NCI-H1105 treated with DMSO at 0.1 percent for 48 hours (cell line): ENCODE data around the gene MEF2C.

Source experiments
- DNase-seq: peaks from one replicate; lab custom pipeline; 2025; lab: John Stamatoyannopoulos, UW

Gene MEF2C

DNA sequence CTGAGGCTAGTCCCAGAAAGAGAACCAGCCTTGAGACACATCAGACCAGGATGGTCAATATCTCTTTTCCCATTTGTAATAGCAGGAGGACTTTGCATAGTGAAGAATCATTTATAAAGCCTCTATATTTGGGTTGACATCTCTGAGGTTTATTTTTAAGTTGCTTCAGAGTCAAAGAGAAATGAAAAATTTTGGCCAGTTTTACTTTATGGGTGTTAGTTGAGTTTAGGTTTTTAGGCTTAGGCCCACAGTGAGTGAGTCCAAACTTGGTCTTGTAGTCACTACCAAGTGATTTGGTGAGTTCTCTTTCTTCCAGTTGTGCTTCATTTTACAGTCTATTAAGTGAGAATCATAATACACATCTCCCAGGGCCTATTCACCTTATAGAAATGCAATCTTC lies 5.3 kb upstream of the MEF2C start:
- no peak for DNase-seq

GRCh38 chr5:88887342-88887741 lies 4.4 kb upstream of the MEF2C start:
- no peak for DNase-seq

DNA sequence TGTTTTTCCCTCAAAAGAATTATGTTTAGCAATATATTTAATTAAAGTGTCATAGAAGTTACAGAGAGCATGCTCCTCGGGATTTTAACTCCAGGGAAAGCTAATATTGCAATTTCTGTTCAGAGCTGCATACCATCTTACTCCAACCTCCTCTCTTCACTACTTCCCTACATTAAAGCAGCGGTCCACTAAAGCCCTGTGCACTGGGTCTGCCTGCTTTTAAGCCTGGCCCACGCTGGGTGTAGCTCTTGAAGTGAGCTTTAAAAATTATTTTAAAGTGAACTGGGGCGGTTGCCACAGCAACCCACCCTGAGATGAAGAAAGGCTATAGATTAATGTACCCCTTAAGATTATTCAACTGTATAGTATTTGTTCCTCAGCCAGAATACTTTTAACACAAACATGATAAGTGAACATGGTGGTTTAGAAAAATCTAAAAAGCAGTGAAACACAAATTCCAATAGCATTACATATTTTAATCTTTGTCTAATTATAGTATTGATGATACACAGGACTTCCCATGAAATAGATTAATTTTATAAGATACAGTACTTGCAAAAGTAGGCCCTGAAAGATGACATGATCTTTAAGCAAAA lies 3.9 kb upstream of the MEF2C start:
- no peak for DNase-seq

DNA sequence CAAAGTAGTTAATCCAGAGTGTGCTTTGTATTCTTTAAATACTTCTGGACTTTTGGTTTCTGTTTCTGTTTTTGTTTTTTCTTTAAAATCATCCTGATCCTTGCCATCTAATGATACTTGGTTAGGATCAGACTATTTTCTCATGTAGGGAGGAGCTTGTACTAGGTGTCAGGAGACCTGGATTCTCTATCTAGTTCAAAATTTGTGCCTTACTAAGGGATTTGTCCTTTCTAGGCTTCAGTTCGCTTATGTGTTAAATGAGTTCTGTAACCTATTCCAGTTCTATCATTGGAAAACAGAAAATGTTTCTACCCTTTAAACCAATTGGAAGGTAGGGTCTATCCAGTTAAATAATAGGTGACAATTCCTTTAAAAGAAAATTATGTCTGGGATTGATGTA lies 3.3 kb upstream of the MEF2C start:
- DNase-seq = no peak

- no peak for DNase-seq
These were observed 2.0 kb upstream of the MEF2C start for GRCh38 chr5:88885002-88885401.

GRCh38 chr5:88884608-88884877 lies 1.6 kb upstream of the MEF2C start:
- peak; percentile 48 for DNase-seq

GRCh38 chr5:88883836-88884607 lies 1.0 kb upstream of the MEF2C start:
- DNase-seq = peak; percentile 64

GRCh38 chr5:88882276-88883038 lies 527 bp downstream of the MEF2C start:
- DNase-seq = no peak

DNA sequence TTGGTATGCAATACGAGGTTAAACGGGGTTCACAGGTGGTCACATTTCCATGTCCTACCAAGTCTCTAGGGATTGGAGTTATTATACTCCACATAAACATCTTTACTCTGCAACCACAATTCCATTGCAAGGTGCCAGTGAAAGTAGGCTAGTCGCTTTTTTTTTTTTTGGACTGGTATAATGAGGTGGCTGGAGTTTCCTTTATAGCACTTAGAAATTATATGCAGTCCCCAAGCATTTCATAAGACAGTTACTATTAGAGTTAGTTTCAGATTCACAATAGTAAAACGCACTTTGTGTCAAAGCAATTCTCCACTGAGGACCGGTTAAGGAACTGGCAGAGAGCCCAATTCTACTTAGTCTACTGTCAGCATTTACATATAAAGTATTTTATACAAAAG lies 1.4 kb downstream of the MEF2C start:
- DNase-seq = no peak

DNA sequence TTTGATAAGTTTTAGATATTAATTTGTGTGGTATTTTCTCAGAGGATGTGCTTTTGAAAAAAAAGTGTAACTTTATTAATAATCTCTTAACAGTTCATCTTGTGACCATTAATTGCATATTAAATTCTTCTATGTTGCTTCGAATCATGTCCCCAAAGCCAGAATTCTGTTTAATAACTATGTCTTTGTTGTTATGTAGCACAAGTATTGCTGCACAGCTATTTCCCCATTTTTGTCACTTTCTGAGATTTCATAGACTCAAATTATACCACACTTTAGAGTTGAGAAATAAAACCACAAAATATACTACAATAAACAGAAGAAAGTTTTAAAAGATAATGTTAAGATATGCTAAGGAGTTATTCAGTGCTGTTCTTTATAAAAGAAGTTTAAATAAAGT lies 2.8 kb downstream of the MEF2C start:
- DNase-seq = no peak

GRCh38 chr5:88879724-88880123 lies 3.3 kb downstream of the MEF2C start:
- DNase-seq = no peak

DNA sequence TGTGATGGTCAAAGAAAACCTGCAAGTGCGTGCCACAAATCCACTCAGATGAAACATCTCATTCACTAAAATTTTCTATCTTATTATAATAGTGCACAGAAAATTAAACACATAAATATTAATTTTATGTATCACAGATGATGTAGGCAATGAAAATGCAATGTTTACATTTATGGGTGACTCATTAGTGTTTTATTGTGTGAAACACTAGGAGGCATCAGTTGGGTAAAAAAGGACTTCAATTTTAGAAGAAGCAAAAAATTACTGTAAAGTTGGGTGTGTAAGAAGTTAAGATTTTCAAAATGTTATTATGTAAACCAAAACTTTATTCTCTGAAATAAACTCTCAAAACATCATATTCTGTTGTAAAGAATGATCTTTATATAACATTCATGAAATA lies 4.0 kb downstream of the MEF2C start:
- no peak for DNase-seq

- DNase-seq = no peak
These were observed 5.2 kb downstream of the MEF2C start for GRCh38 chr5:88877826-88878225.

DNA sequence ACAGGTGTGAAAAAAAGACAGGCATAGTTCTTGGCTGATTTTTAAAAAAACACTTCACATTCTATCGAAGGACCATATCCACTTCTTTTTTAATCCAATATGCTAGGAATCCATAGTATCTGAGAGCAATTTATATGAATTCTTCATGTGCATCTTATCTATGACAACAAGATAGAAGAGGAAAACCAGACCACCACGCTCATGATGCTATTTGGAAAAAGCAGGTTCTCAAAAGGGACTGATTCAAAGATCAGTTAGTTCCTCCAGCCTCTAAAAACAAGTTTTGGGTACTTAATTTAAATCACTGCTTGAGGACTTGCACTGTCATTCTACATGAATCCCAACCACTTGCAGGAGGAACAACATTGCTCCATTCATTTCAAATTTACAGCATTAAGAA lies 6.3 kb downstream of the MEF2C start:
- no peak for DNase-seq

DNA sequence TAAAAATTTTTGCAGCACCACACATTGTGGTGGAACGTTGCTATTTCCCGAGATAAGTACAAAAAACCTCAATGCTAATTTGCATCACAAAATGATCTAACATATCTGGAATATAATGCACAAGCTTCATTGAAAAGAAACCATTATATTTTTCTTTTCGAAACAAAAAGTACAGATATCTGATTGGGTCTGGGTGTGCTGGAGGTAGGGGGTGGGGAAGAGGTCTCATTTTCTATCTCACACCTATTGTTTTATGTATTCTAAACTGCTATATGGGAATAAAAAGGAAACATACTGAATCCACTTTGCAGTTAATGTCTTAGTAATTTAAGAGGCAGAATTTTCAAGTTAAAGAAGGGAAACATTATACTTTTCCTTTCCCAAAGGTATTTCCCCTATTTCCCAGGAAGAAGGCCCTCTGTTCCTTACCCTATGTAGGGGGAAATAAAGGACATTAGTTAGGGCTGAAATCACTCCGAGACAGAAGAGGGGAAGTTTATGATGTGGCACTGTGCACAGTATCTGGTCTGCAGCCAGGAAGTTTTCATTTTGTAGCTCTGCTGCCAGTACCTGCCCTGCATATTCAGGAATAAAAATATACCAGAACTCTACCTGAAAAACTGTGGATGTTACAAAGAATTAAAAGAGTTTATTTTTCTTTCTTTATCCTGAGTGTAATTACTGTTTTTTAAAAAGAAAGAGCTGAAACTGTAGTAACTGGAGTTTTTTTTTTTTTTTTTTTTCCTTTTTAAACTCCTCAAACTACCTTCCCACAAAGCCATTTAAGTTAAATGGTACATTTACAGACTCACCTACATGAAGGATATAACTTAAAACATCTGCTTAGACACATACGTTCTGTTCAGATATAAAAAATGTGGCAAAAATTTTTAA lies 7.4 kb downstream of the MEF2C start:
- DNase-seq = no peak

GRCh38 chr5:88873447-88873846 lies 9.5 kb downstream of the MEF2C start:
- no peak for DNase-seq

GRCh38 chr5:88872971-88873370 lies 10.0 kb downstream of the MEF2C start:
- no peak for DNase-seq

GRCh38 chr5:88870285-88870684 lies 12.7 kb downstream of the MEF2C start:
- no peak for DNase-seq

GRCh38 chr5:88868468-88869068 lies 14.4 kb downstream of the MEF2C start:
- DNase-seq = no peak

- no peak for DNase-seq
These were observed 15.3 kb downstream of the MEF2C start for GRCh38 chr5:88867638-88868037.

DNA sequence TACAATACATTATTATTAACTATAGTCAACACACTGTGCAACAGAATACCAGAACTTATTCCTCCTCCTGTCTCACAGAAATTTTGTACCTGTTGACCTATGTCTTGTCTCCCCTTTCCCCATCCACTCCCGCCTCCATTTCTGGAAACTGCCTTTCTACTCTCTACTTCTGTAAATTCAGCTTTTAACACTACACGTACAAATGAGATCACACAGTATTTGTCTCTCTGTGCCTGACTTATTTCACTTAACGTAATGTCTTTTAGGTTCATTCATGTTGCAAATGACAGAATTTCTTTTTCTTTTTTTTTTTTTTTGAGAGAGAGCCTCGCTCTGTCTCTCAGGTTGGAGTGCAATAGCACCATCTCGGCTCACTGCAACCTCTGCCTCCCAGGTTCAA lies 19.5 kb downstream of the MEF2C start:
- no peak for DNase-seq

DNA sequence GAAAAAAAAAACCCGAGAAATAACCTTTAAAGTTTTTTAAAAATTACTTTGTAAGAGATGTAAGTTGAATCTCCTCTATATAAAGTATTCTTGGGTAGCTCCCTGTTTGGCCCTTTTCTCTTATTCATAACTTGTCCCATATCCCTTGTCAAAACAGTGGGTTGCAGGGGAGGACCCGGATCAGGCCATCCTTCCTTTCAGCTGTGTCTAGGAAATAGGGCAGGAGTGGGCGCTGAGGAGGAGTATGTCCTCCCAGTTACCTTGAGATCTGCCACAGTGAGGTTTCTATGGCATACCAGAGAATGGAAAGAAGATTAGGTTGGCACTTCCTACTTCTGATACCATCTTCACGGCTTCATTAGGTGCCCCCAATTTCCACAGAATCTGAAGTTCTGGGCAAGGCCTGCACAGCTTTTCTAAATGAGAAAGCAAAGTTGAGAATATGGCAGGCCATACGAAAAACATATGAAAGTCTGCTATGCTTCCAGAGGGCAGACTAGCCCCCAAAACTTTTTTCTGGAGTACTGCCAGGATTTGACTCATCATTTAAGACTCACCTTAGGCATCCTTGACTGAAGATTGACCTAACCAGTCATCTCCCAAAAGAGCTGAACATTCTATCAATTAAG lies 20.3 kb downstream of the MEF2C start:
- DNase-seq = no peak
